GM10847 (cell line): ENCODE data around the gene ADAMTS2.

Experiments
- POLR2A ChIP-seq: IDR thresholded peaks from 2 replicates; pipeline ENCODE4 v1.6.1; 2011; ENCODE audit not compliant: insufficient read length; ENCODE audit errors: extremely low read depth

The ADAMTS2 gene

GRCh38 chr5:179270581-179271427, 74.5 kb downstream of the ADAMTS2 start:
- no peak for TF ChIP-seq POLR2A

- TF ChIP-seq POLR2A = no peak
Measured at GRCh38 chr5:179269781-179270543, 75.3 kb downstream of the ADAMTS2 start.

GRCh38 chr5:179268966-179269693, 76.1 kb downstream of the ADAMTS2 start:
- TF ChIP-seq POLR2A = no peak

GRCh38 chr5:179268399-179268952, 76.8 kb downstream of the ADAMTS2 start:
- TF ChIP-seq POLR2A = no peak

- TF ChIP-seq POLR2A = no peak
Measured at GRCh38 chr5:179267671-179268083, 77.6 kb downstream of the ADAMTS2 start.

GRCh38 chr5:179267071-179267670, 78.1 kb downstream of the ADAMTS2 start:
- TF ChIP-seq POLR2A = no peak

GRCh38 chr5:179266291-179267070, 78.8 kb downstream of the ADAMTS2 start:
- no peak for TF ChIP-seq POLR2A

GRCh38 chr5:179265514-179266290, 79.6 kb downstream of the ADAMTS2 start:
- TF ChIP-seq POLR2A = no peak

- no peak for TF ChIP-seq POLR2A
Measured at GRCh38 chr5:179264783-179265513, 80.3 kb downstream of the ADAMTS2 start.

GRCh38 chr5:179264053-179264782, 81.0 kb downstream of the ADAMTS2 start:
- no peak for TF ChIP-seq POLR2A

- no peak for TF ChIP-seq POLR2A
Measured at GRCh38 chr5:179263391-179264052, 81.7 kb downstream of the ADAMTS2 start.
